IPS DF 19.7 (cell line): Measurements from ENCODE around the gene GOLGB1.

Experiments used
- DNase-seq: peaks from one replicate; pipeline ENCODE4 v3.0.0-alpha.2; 2013; ENCODE audit warnings: low read depth, low spot score

The GOLGB1 gene

GRCh38 chr3:121740896-121741295 is 8.6 kb downstream of the GOLGB1 start:
- no peak for DNase-seq

- no peak for DNase-seq
Measured at GRCh38 chr3:121739902-121740301, 9.6 kb downstream of the GOLGB1 start.

- no peak for DNase-seq
Measured at GRCh38 chr3:121737644-121738043, 11.9 kb downstream of the GOLGB1 start.

GRCh38 chr3:121736112-121736511 is 13.4 kb downstream of the GOLGB1 start:
- DNase-seq = no peak

- DNase-seq = no peak
Measured at GRCh38 chr3:121735047-121735696, 14.4 kb downstream of the GOLGB1 start.

- no peak for DNase-seq
Measured at GRCh38 chr3:121730940-121731687, 18.4 kb downstream of the GOLGB1 start.

- DNase-seq = no peak
Measured at GRCh38 chr3:121724130-121724529, 25.4 kb downstream of the GOLGB1 start.

- DNase-seq = no peak
Measured at GRCh38 chr3:121723485-121723884, 26.1 kb downstream of the GOLGB1 start.

GRCh38 chr3:121722411-121722810 is 27.1 kb downstream of the GOLGB1 start:
- DNase-seq = no peak

- DNase-seq = no peak
Measured at GRCh38 chr3:121720163-121720562, 29.4 kb downstream of the GOLGB1 start.

GRCh38 chr3:121719423-121719822 is 30.1 kb downstream of the GOLGB1 start:
- DNase-seq = no peak

- DNase-seq = no peak
Measured at GRCh38 chr3:121718205-121718846, 31.2 kb downstream of the GOLGB1 start.

- no peak for DNase-seq
Measured at GRCh38 chr3:121710347-121710746, 39.2 kb downstream of the GOLGB1 start.

- DNase-seq = no peak
Measured at GRCh38 chr3:121707531-121708273, 41.8 kb downstream of the GOLGB1 start.

GRCh38 chr3:121705541-121705940 is 44.0 kb downstream of the GOLGB1 start:
- no peak for DNase-seq

GRCh38 chr3:121703973-121704372 is 45.6 kb downstream of the GOLGB1 start:
- DNase-seq = no peak

GRCh38 chr3:121698901-121699300 is 50.6 kb downstream of the GOLGB1 start:
- no peak for DNase-seq

GRCh38 chr3:121698476-121698875 is 51.1 kb downstream of the GOLGB1 start:
- no peak for DNase-seq

GRCh38 chr3:121696186-121696585 is 53.4 kb downstream of the GOLGB1 start:
- no peak for DNase-seq

GRCh38 chr3:121692010-121692699 is 57.4 kb downstream of the GOLGB1 start:
- no peak for DNase-seq

- DNase-seq = no peak
Measured at GRCh38 chr3:121690777-121691405, 58.6 kb downstream of the GOLGB1 start.
